H9 (cell line): ENCODE data around the gene NRG2. TPM values are rescaled to one million over a fixed set of nuclear protein-coding genes. Genes with fewer than 3 reads are reported as not detected.

Experiments
- DNase-seq: peaks from one replicate; pipeline ENCODE4 v3.0.0-alpha.2; 2017
- H2AFZ ChIP-seq: one replicate; pipeline ENCODE4 v1.6.1; 2013; ENCODE audit warnings: mild to moderate bottlenecking, low read length, control low read depth, moderate library complexity
- H2AK5ac ChIP-seq: 2 replicates; pipeline ENCODE4 v1.6.1; 2013; ENCODE audit warnings: low read length, control low read depth, mixed read lengths; ENCODE audit not compliant: insufficient read length
- H2BK120ac ChIP-seq: one replicate; pipeline ENCODE4 v1.6.1; 2013; ENCODE audit warnings: low read depth, mild to moderate bottlenecking, low read length, control low read depth, inconsistent platforms; ENCODE audit not compliant: poor library complexity, severe bottlenecking
- H2BK12ac ChIP-seq: 2 replicates; pipeline ENCODE4 v1.6.1; 2013; ENCODE audit warnings: low read length, control low read depth, mixed read lengths, low read depth; ENCODE audit not compliant: insufficient read length
- H2BK15ac ChIP-seq: 2 replicates; pipeline ENCODE4 v1.6.1; 2013; ENCODE audit warnings: low read depth, low read length, control low read depth
- H2BK20ac ChIP-seq: one replicate; pipeline ENCODE4 v1.6.1; 2013; ENCODE audit warnings: low read depth, mild to moderate bottlenecking, low read length, control low read depth, inconsistent platforms; ENCODE audit not compliant: poor library complexity, severe bottlenecking
- H2BK5ac ChIP-seq: 2 replicates; pipeline ENCODE4 v1.6.1; 2013; ENCODE audit warnings: low read length, control low read depth, mixed read lengths; ENCODE audit not compliant: insufficient read length
- H3K14ac ChIP-seq: 2 replicates; pipeline ENCODE4 v1.6.1; 2013; ENCODE audit warnings: low read length, control low read depth; ENCODE audit not compliant: insufficient read depth
- H3K18ac ChIP-seq: 2 replicates; pipeline ENCODE4 v1.6.1; 2013; ENCODE audit warnings: low read depth, mild to moderate bottlenecking, mixed read lengths, low read length, control low read depth; ENCODE audit not compliant: insufficient read length
- H3K23ac ChIP-seq: 2 replicates; pipeline ENCODE4 v1.6.1; 2013; ENCODE audit warnings: low read length, control low read depth, mixed read lengths, low read depth; ENCODE audit not compliant: insufficient read length
- H3K23me2 ChIP-seq: 2 replicates; pipeline ENCODE4 v1.6.1; 2013; ENCODE audit warnings: low read depth, mild to moderate bottlenecking, mixed read lengths, low read length, control low read depth; ENCODE audit not compliant: insufficient read length, poor library complexity, severe bottlenecking
- H3K27ac ChIP-seq: 2 replicates; pipeline ENCODE4 v1.5.1; 2013; ENCODE audit warnings: low read length, control low read depth, mixed read lengths, low read depth; ENCODE audit not compliant: insufficient read length
- H3K27me3 ChIP-seq: 2 replicates; pipeline ENCODE4 v1.6.1; 2013; ENCODE audit warnings: low read length, control low read depth, inconsistent platforms; ENCODE audit not compliant: insufficient read depth
- H3K4ac ChIP-seq: 2 replicates; pipeline ENCODE4 v1.6.1; 2013; ENCODE audit warnings: low read depth, mild to moderate bottlenecking, control low read depth, inconsistent platforms, low read length, moderate library complexity
- H3K4me1 ChIP-seq: 2 replicates; pipeline ENCODE4 v1.6.1; 2013; ENCODE audit warnings: low read length, control low read depth, inconsistent platforms; ENCODE audit not compliant: insufficient read depth
- H3K4me2 ChIP-seq: 2 replicates; pipeline ENCODE4 v1.6.1; 2013; ENCODE audit warnings: low read length, control low read depth, mixed read lengths; ENCODE audit not compliant: insufficient read length, insufficient read depth
- H3K56ac ChIP-seq: 2 replicates; pipeline ENCODE4 v1.6.1; 2013; ENCODE audit warnings: low read depth, mild to moderate bottlenecking, mixed read lengths, low read length, control low read depth; ENCODE audit not compliant: insufficient read length
- H3K79me1 ChIP-seq: 2 replicates; pipeline ENCODE4 v1.6.1; 2013; ENCODE audit warnings: low read depth, mild to moderate bottlenecking, moderate library complexity, low read length, control low read depth, inconsistent platforms; ENCODE audit not compliant: insufficient read depth, poor library complexity, severe bottlenecking
- H3K79me2 ChIP-seq: 2 replicates; pipeline ENCODE4 v1.6.1; 2013; ENCODE audit warnings: low read length, control low read depth, inconsistent platforms; ENCODE audit not compliant: insufficient read depth
- H3K9ac ChIP-seq: 2 replicates; pipeline ENCODE4 v1.6.1; 2013; ENCODE audit warnings: low read length, control low read depth, mixed read lengths; ENCODE audit not compliant: insufficient read length; ENCODE audit errors: extremely low read depth
- H3K9me3 ChIP-seq: one replicate; pipeline ENCODE4 v1.6.1; 2013; ENCODE audit warnings: low read depth, low read length, inconsistent platforms; ENCODE audit not compliant: control insufficient read depth
- H3T11ph ChIP-seq: one replicate; pipeline ENCODE4 v1.6.1; 2013; ENCODE audit warnings: mild to moderate bottlenecking, low read length, control low read depth, inconsistent platforms
- H4K20me1 ChIP-seq: one replicate; pipeline ENCODE4 v1.6.1; 2013; ENCODE audit not compliant: control insufficient read depth, insufficient read length, insufficient read depth
- H4K5ac ChIP-seq: 2 replicates; pipeline ENCODE4 v1.6.1; 2013; ENCODE audit warnings: low read depth, mild to moderate bottlenecking, mixed read lengths, low read length, control low read depth; ENCODE audit not compliant: insufficient read length
- H4K8ac ChIP-seq: replicated peaks from 2 replicates; pipeline ENCODE4 v1.6.1; 2013; ENCODE audit warnings: low read length, control low read depth, mixed read lengths, low read depth; ENCODE audit not compliant: insufficient read length
- H4K91ac ChIP-seq: 2 replicates; pipeline ENCODE4 v1.6.1; 2013; ENCODE audit warnings: low read depth, mild to moderate bottlenecking, moderate library complexity, mixed read lengths, low read length, control low read depth; ENCODE audit not compliant: insufficient read length
- H3K27ac Mint-ChIP-seq, 3 experiments: 2 replicates in 2 of 3; 3 replicates in 1 of 3; pipeline ENCODE4 v1.8.0; 2020 to 2021; ENCODE audit warnings: mixed read lengths in 3 of 3, mild to moderate bottlenecking in 1 of 3, moderate library complexity in 1 of 3
- H3K27me3 Mint-ChIP-seq: 2 replicates; pipeline ENCODE4 v1.8.0; 2021; ENCODE audit warnings: low read depth, mild to moderate bottlenecking, moderate library complexity, mixed read lengths
- H3K36me3 Mint-ChIP-seq, 3 experiments: 2 replicates in 2 of 3; 3 replicates in 1 of 3; pipeline ENCODE4 v1.8.0; 2020 to 2021; ENCODE audit warnings: low read depth in 3 of 3, mixed read lengths in 3 of 3; ENCODE audit not compliant: insufficient read depth in 1 of 3
- H3K4me1 Mint-ChIP-seq, 2 experiments: 2 replicates each; pipeline ENCODE4 v1.8.0; 2020; ENCODE audit warnings: mixed read lengths in 2 of 2
- H3K4me3 Mint-ChIP-seq, 2 experiments: 2 replicates in 1 of 2; 3 replicates in 1 of 2; pipeline ENCODE4 v1.8.0; 2020 to 2021; ENCODE audit warnings: mild to moderate bottlenecking in 2 of 2, mixed read lengths in 2 of 2, moderate library complexity in 1 of 2
- H3K9me3 Mint-ChIP-seq, 2 experiments: 2 replicates in 1 of 2; 3 replicates in 1 of 2; pipeline ENCODE4 v1.8.0; 2020; ENCODE audit warnings: mild to moderate bottlenecking in 2 of 2, mixed read lengths in 2 of 2, moderate library complexity in 1 of 2
- WGBS: extraction: QIAGEN DNeasy Blood & Tissue Kit; methylation state at CpG from one replicate; pipeline ENCODE4 v1.1.7; 2013; ENCODE audit warnings: missing lambda C conversion rate, low lambda C conversion rate, mixed read lengths; ENCODE audit not compliant: insufficient read length; ENCODE audit errors: extremely low coverage; 5-methylcytosine and 5-hydroxymethylcytosine counted together
- total RNA-seq: library from RNA; stranded (reverse); gene quantifications from 2 replicates; pipeline ENCODE4 v1.2.1, GENCODE V29; 2021
- TF ChIP-seq, protein P1 (sequence below): fragments of 200-600 bp; sonication (generic); conservative IDR thresholded peaks from 3 replicates; pipeline ENCODE4 v1.8.0; 2021; ENCODE audit warnings: antibody characterized with exemption, mild to moderate bottlenecking

Gene NRG2
- total RNA-seq, 1 experiment from 2014 or later: not detected

DNA sequence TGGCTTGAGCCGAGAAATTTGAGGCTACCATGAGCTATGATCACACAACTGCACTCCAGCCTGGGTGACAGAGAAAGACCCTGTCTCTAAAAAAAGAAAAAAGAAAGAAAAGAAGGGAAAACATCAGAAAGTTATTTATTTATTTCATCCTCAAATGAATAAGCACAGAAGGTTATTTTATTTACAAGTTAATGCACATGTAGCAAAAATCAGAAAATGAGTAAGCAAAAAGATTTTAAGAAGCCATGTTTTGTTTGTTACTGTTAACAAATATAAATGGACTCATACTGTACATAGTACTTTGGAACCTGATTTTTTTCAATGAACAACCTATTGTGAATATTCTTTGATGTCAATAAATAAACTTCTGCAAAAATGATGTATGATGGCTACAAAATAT lies 47.2 kb downstream of the NRG2 start:
- H3K79me2 ChIP-seq: no peaks in the 10 kb centered on the region
- H3K9me3 Mint-ChIP-seq: no peaks in the 10 kb centered on the region
- no CpG with 5 or more reads among the region's 1 CpG for WGBS
- no peak overlapping the region for H3K4me3 Mint-ChIP-seq
- H3K4me1 ChIP-seq: no peaks in the 10 kb centered on the region
- H2BK5ac ChIP-seq: no peak overlapping the region
- no peak overlapping the region for H2BK120ac ChIP-seq
- no peak overlapping the region for H2BK12ac ChIP-seq
- H3K9ac ChIP-seq: no peak overlapping the region
- H3K27me3 Mint-ChIP-seq: peaks cover 47% of the 10 kb centered on the region
- no peak overlapping the region for H2BK15ac ChIP-seq
- H2AFZ ChIP-seq: no peak overlapping the region
- H3K4ac ChIP-seq: no peak overlapping the region
- H3K23ac ChIP-seq: no peak overlapping the region
- no peak overlapping the region for H3K14ac ChIP-seq
- H2BK20ac ChIP-seq: no peak overlapping the region
- H3K27ac Mint-ChIP-seq: no peak overlapping the region
- H4K5ac ChIP-seq: no peak overlapping the region
- H3K23me2 ChIP-seq: no peaks in the 10 kb centered on the region
- H3K4me2 ChIP-seq: no peak overlapping the region
- no peak overlapping the region for H4K91ac ChIP-seq
- no peaks in the 10 kb centered on the region for H3K36me3 Mint-ChIP-seq
- no peak overlapping the region for H4K8ac ChIP-seq
- H3K27me3 ChIP-seq: no peaks in the 10 kb centered on the region
- H3T11ph ChIP-seq: no peak overlapping the region
- H3K18ac ChIP-seq: no peak overlapping the region
- H2AK5ac ChIP-seq: no peak overlapping the region
- H3K79me1 ChIP-seq: no peaks in the 10 kb centered on the region
- no peak overlapping the region for H3K27ac ChIP-seq
- DNase-seq: no peak
- no peak overlapping the region for H3K56ac ChIP-seq
- H3K4me1 Mint-ChIP-seq: no peaks in the 10 kb centered on the region; a peak in 1 of 4 replicates
- H4K20me1 ChIP-seq: no peaks in the 10 kb centered on the region
- TF ChIP-seq, protein P1, sequence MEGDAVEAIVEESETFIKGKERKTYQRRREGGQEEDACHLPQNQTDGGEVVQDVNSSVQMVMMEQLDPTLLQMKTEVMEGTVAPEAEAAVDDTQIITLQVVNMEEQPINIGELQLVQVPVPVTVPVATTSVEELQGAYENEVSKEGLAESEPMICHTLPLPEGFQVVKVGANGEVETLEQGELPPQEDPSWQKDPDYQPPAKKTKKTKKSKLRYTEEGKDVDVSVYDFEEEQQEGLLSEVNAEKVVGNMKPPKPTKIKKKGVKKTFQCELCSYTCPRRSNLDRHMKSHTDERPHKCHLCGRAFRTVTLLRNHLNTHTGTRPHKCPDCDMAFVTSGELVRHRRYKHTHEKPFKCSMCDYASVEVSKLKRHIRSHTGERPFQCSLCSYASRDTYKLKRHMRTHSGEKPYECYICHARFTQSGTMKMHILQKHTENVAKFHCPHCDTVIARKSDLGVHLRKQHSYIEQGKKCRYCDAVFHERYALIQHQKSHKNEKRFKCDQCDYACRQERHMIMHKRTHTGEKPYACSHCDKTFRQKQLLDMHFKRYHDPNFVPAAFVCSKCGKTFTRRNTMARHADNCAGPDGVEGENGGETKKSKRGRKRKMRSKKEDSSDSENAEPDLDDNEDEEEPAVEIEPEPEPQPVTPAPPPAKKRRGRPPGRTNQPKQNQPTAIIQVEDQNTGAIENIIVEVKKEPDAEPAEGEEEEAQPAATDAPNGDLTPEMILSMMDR: no peak
- H3K9me3 ChIP-seq: no peaks in the 10 kb centered on the region
